ENCODE data around the gene MANSC4. TPM values are rescaled to one million over a fixed set of nuclear protein-coding genes. Genes with fewer than 3 reads are reported as not detected.

MANSC4 gene
- total RNA-seq, 4 donors from 2014 or later = 0.78 to 1.5 TPM; not detected in 2

DNA sequence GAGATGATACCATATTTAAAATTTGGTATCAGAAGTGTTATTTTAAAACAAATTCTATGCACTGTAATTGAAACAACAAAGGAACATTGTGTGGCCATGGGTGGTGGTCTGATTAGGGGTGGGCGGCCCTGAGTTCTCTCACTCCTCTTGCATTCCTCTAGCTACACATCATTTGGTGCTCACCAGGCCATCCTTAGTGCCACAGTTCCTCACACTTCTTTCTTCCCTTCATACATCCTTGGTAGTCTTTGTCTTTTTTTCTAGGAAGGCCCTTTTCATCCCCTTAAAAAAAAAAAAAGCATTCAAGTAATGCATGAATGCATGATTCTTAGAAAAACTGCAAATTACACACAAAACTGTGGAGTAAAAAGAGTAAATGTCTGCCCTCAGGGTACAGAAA lies 2.4 kb upstream of the MANSC4 start:
- H3K4me1 ChIP-seq = peaks cover 0 to 51% (median 10%) of the 10 kb centered on the region in 4 donors
- peak overlapping the region in 1 of 4 donors; percentile 90 for H3K4me3 ChIP-seq

DNA sequence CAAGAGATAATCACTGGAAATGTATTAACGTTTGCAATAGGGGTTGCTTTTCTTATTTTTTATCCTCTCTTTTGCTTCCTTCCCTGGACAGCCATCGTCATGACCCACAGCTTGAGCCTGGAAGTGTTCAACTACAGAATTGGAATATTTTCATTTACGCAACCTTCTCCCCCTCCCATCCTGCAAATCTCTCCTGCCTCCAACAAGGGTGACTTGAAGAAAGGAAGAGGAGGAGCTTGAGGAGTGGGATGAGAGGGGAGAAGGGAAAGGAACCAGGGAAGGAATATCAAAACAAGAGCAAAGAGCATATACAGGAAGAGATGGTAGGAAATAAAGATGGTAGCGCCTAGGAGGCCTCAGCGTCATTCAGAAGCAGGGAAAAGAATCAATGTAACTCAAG lies 1.6 kb upstream of the MANSC4 start:
- TF ChIP-seq, protein P1, sequence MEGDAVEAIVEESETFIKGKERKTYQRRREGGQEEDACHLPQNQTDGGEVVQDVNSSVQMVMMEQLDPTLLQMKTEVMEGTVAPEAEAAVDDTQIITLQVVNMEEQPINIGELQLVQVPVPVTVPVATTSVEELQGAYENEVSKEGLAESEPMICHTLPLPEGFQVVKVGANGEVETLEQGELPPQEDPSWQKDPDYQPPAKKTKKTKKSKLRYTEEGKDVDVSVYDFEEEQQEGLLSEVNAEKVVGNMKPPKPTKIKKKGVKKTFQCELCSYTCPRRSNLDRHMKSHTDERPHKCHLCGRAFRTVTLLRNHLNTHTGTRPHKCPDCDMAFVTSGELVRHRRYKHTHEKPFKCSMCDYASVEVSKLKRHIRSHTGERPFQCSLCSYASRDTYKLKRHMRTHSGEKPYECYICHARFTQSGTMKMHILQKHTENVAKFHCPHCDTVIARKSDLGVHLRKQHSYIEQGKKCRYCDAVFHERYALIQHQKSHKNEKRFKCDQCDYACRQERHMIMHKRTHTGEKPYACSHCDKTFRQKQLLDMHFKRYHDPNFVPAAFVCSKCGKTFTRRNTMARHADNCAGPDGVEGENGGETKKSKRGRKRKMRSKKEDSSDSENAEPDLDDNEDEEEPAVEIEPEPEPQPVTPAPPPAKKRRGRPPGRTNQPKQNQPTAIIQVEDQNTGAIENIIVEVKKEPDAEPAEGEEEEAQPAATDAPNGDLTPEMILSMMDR (IDR thresholded peaks at IDR 0.05) = no peak
- no peak for TF ChIP-seq POLR2A (IDR thresholded peaks at IDR 0.05)
- Histone ChIP-seq H3K36me3 (peaks cover 0 to 5% (median 0%) of the 10 kb centered on the region in 3 donors), H3K9me3 (no peaks in the 10 kb centered on the region), H3K4me1 (peaks cover 0 to 51% (median 10%) of the 10 kb centered on the region in 4 donors), H3K4me3 (peak overlapping the region in 3 of 4 donors; percentile 56 to 90 (median 73)), H3K27me3 (no peaks in the 10 kb centered on the region), H3K27ac (peak overlapping the region in 2 of 4 donors; percentile 96)
- no peak for DNase-seq (ENCODE audit: low spot score in 2 of 2)
- 33 to 45% methylated on average over 5 of the region's 5 CpGs for WGBS, 2 donors

More for the DNA sequence above, 2.4 kb upstream of the MANSC4 start:
- Histone ChIP-seq H3K36me3 (peaks cover 0 to 5% (median 0%) of the 10 kb centered on the region in 3 donors), H3K27ac (peak overlapping the region in 2 of 4 donors; percentile 96), H3K9me3 (no peaks in the 10 kb centered on the region), H3K27me3 (no peaks in the 10 kb centered on the region)
- 56 to 57% methylated on average over 1 of the region's 1 CpG for whole genome bisulfite sequencing, 2 donors
- no peak for DNase-seq (ENCODE audit: low spot score in 2 of 2)
- TF ChIP-seq POLR2A (IDR thresholded peaks at IDR 0.05) (no peak), EP300 (IDR thresholded peaks at IDR 0.05) (no peak)
- TF ChIP-seq, protein P1 (IDR thresholded peaks at IDR 0.05) = no peak

DNA sequence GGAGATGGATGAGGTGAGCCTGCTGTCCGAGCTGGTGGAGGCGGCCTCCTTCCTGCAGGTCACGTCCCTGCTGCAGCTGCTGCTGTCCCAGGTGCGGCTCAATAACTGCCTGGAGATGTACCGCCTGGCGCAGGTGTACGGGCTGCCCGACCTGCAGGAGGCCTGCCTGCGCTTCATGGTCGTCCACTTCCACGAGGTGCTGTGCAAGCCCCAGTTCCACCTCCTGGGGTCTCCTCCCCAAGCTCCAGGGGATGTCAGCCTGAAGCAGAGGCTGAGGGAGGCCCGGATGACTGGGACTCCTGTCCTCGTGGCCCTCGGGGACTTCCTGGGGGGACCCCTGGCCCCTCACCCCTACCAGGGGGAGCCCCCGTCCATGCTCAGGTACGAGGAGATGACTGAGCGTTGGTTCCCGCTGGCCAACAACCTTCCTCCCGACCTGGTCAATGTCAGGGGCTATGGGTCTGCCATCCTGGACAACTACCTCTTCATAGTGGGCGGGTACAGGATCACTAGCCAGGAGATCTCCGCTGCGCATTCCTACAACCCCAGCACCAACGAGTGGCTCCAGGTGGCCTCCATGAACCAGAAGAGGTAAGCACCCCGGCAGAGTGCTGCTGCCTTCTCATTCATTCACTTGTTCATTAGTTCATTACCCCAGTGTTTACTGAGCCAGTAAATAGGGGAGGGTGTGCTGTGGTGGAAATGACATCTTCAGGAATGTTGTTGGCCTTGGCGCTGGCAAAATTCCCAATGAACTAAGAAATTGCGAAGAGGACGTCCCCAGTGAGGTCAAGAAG lies 774 bp upstream of the MANSC4 start:
- H3K4me3 ChIP-seq = peak overlapping the region; percentile 56 to 90 (median 76)
- WGBS, 2 donors = 12 to 18% methylated on average over 15 to 22 of the region's 27 CpGs
- H3K27me3 ChIP-seq = no peaks in the 10 kb centered on the region
- DNase-seq (ENCODE audit: low spot score in 2 of 2) = peak in 1 of 2 donors; percentile 52
- peaks cover 0 to 5% (median 0%) of the 10 kb centered on the region in 3 donors for H3K36me3 ChIP-seq
- H3K27ac ChIP-seq = peak overlapping the region; percentile 80 to 96 (median 89)
- no peak for TF ChIP-seq POLR2A (IDR thresholded peaks at IDR 0.05)
- TF ChIP-seq, protein P1 (IDR thresholded peaks at IDR 0.05) = no peak
- TF ChIP-seq EP300 (IDR thresholded peaks at IDR 0.05) = peak in 1 of 2 donors; percentile 36
- H3K4me1 ChIP-seq = peaks cover 0 to 51% (median 10%) of the 10 kb centered on the region in 4 donors
- H3K9me3 ChIP-seq = no peaks in the 10 kb centered on the region

DNA sequence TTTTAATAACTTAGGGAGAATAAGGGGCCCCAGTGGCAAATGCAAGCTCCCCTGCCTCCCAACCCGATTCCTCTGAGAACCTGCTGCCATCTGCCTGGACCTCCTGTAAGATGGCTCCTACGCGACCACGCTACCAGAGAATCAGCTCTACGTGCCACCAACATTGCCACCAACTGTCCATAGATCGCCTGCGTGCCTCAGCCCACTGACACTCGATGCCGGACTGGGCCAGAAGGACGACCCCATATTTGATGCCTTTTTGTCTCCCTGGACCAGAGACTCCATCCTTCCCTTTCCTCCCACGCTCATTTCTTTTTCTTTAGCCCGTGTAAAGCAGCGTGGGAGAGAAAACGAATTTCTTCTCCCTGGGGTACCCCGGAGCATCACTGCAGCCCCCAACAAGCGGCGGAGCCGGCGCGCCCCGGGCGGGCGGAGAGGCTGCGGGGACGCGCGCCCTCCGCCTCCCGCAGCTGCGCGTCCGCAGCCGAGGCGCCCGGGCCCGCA lies 568 bp downstream of the MANSC4 start:
- TF ChIP-seq POLR2A (IDR thresholded peaks at IDR 0.05) (no peak), EP300 (IDR thresholded peaks at IDR 0.05) (no peak)
- TF ChIP-seq, protein P1 (IDR thresholded peaks at IDR 0.05) = no peak
- DNase-seq (ENCODE audit: low spot score in 2 of 2) = peak in 1 of 2 donors; percentile 18
- Histone ChIP-seq H3K4me3 (peak overlapping the region; percentile 56 to 90 (median 76)), H3K36me3 (peaks cover 0 to 5% (median 0%) of the 10 kb centered on the region in 3 donors), H3K4me1 (peaks cover 0 to 41% (median 10%) of the 10 kb centered on the region in 4 donors), H3K27me3 (no peaks in the 10 kb centered on the region), H3K9me3 (no peaks in the 10 kb centered on the region), H3K27ac (peak overlapping the region; percentile 80 to 96 (median 89))
- 2 to 3% methylated on average over 32 to 36 of the region's 36 CpGs for WGBS, 2 donors

DNA sequence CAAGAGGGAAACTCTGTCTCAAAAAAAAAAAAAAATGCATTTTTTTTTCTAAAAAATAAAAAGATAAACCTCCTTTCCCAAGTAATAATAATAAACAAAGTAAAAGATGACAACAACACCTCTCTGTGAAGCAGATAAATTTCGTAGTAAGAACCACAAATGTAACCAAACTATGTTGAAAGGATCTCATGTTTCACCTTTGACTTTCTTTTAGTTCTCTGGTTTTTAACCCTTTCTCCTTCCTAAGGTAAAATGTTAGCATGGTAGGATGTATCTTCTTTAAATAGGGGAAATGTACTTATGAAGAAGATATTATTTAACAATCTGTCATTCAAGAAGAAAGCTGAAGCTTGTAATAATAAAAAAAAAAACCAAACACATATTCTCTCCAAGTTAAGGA lies 1.8 kb downstream of the MANSC4 start:
- Histone ChIP-seq H3K27me3 (no peaks in the 10 kb centered on the region), H3K36me3 (no peaks in the 10 kb centered on the region), H3K9me3 (no peaks in the 10 kb centered on the region), H3K27ac (peak overlapping the region in 1 of 4 donors; percentile 96), H3K4me3 (no peak overlapping the region), H3K4me1 (peaks cover 0 to 35% (median 10%) of the 10 kb centered on the region in 4 donors)
- 45 to 72% methylated on average over 1 of the region's 1 CpG for whole genome bisulfite sequencing, 2 donors
- no peak for DNase-seq (ENCODE audit: low spot score in 2 of 2)
- no peak for TF ChIP-seq EP300 (IDR thresholded peaks at IDR 0.05)
- no peak for TF ChIP-seq POLR2A (IDR thresholded peaks at IDR 0.05)
- TF ChIP-seq, protein P1 (IDR thresholded peaks at IDR 0.05) = no peak
